ENCODE measurements around the gene IGSF8. TPM values are rescaled to one million over a fixed set of nuclear protein-coding genes. Genes with fewer than 3 reads are reported as not detected.

IGSF8 gene
- total RNA-seq, 1 experiment from 2014 or later = 101 TPM

GRCh38 chr1:160083968-160084770 is 14.2 kb downstream of the IGSF8 start (continued):
- TF ChIP-seq AFF4 (CRISPR knock-in tag; IDR thresholded peaks at IDR 0.05; ENCODE audit: borderline replicate concordance) = 0 out of 2 replicates have a peak, but pooled peaks have one; percentile 91
- TF ChIP-seq IRF1 (CRISPR knock-in tag; IDR thresholded peaks at IDR 0.05) = peak; percentile 91; the same call in 1 of the 2 replicates
- TF ChIP-seq SOX15 (CRISPR knock-in tag; IDR thresholded peaks at IDR 0.05) = no peak
- no peak for TF ChIP-seq MXD4 (CRISPR knock-in tag; IDR thresholded peaks at IDR 0.05; ENCODE audit: borderline replicate concordance)
- TF ChIP-seq ATF2 (CRISPR knock-in tag; IDR thresholded peaks at IDR 0.05; ENCODE audit: borderline replicate concordance, low read depth) = peak; percentile 88; the same call in 1 of the 2 replicates
- TF ChIP-seq E2F1 (CRISPR knock-in tag; IDR thresholded peaks at IDR 0.05) = peak; percentile 89
- TF ChIP-seq ZSCAN18 (CRISPR knock-in tag; IDR thresholded peaks at IDR 0.05) = 0 out of 2 replicates have a peak, but pooled peaks have one; percentile 3
- TF ChIP-seq ZNF423 (CRISPR knock-in tag; IDR thresholded peaks at IDR 0.05) = no peak; the same call in 1 of the 2 replicates
- no peak for TF ChIP-seq GABPB1 (CRISPR knock-in tag; IDR thresholded peaks at IDR 0.05)
- TF ChIP-seq SP1 (CRISPR knock-in tag; conservative IDR thresholded peaks at IDR 0.05) = 0 out of 2 replicates have a peak, but pooled peaks have one; percentile 63
- TF ChIP-seq CTCF (IDR thresholded peaks at IDR 0.05) = no peak
- TF ChIP-seq ZNF416 (CRISPR knock-in tag; IDR thresholded peaks at IDR 0.05) = no peak
- TF ChIP-seq CREB1 (CRISPR knock-in tag; IDR thresholded peaks at IDR 0.05) = peak; percentile 88
- peak; percentile 85 for TF ChIP-seq ATF3 (CRISPR knock-in tag; conservative IDR thresholded peaks at IDR 0.05)
- TF ChIP-seq PREB (CRISPR knock-in tag; IDR thresholded peaks at IDR 0.05; ENCODE audit: borderline replicate concordance) = no peak
- peak; percentile 79; the same call in 1 of the 2 replicates for TF ChIP-seq TP53 (CRISPR knock-in tag; IDR thresholded peaks at IDR 0.05)
- TF ChIP-seq ZMAT4 (CRISPR knock-in tag; IDR thresholded peaks at IDR 0.05) = no peak
- TF ChIP-seq ELF4 (CRISPR knock-in tag; IDR thresholded peaks at IDR 0.05; ENCODE audit: low read depth) = no peak; the same call in 1 of the 2 replicates
- TF ChIP-seq ATF6 (CRISPR knock-in tag; IDR thresholded peaks at IDR 0.05) = no peak
- peak; percentile 81; the same call in 1 of the 2 replicates for TF ChIP-seq IRF2 (CRISPR knock-in tag; IDR thresholded peaks at IDR 0.05; ENCODE audit: borderline replicate concordance, low read depth)
- no peak for TF ChIP-seq PRRX2 (CRISPR knock-in tag; IDR thresholded peaks at IDR 0.05)
- peak; percentile 38; the same call in 1 of the 2 replicates for TF ChIP-seq NFYB (CRISPR knock-in tag; conservative IDR thresholded peaks at IDR 0.05; ENCODE audit: low read depth)

All from WTC11 (cell line).